ENCODE measurements around the gene OR10H4.
"Not testable (repeated sequence)": the region's sequence is repeated elsewhere in the genome, so short reads cannot be mapped to it uniquely, and the experiment has no call there.

Gene OR10H4

DNA sequence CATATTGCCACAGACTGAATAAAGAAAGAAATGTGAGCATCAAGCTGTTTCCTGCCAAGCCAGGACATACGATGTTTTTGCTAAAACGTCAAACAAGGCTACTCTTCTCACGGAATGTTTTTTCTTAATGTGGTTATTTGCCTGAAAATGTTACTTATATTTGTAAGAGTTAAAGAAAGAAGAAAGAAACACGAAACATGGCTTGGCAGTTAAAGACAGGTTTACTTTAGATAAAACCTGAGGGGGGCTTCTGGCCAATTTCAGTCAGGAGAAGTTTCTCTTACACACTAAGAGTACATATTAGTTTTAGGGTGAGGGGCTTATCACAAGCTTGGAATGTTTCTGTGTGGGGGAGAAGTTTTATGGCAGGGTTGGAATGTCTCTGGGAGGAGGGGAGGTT lies 4.4 kb upstream of the OR10H4 start:
- DNase-seq: no peak

GRCh38 chr19:15945301-15945700 lies 3.5 kb upstream of the OR10H4 start:
- no peak for DNase-seq

DNA sequence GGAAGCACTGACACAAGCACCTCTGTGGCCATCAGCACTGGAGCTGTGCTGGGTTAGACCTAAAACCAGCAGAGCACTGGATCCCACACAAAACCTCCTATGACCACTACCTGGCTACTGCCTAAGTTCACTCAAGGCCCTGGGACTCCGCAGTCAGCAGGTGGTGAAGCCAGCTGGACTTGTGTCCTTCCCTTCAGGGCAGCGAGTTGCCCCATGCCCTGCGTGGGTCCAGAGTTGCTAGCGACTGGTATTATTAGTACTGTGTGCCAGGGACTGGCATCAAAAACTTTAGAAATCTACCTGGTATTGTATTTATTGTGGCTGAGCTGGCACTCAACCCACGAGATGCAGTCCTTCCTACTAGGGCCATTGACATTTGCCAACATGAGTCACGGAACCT lies 6.0 kb downstream of the OR10H4 start:
- no peak for DNase-seq

DNA sequence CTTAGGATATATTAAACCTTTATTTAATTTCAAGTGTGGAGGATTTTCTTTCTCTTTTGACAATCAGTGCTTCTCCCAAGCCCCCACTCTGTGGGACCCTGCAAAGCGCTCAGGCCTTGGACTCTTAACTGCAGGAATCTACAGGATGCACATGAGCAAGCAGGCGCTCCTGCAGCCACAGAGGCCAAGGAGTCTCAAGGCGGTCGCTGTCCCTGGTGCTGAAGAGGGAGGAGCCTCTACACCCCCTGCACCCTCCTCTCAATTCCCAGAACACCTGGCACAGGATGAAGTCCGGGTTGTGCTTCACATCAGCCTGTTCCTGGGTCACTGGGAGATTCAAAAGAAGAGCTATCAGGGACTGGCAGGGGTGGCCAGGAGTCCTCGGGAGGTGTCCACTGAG lies 13.5 kb downstream of the OR10H4 start:
- no peak for DNase-seq

- DNase-seq: no peak
Measured at GRCh38 chr19:15964231-15964630, 15.4 kb downstream of the OR10H4 start.

- DNase-seq: no peak
Measured at GRCh38 chr19:15971224-15971780, 22.5 kb downstream of the OR10H4 start.

DNA sequence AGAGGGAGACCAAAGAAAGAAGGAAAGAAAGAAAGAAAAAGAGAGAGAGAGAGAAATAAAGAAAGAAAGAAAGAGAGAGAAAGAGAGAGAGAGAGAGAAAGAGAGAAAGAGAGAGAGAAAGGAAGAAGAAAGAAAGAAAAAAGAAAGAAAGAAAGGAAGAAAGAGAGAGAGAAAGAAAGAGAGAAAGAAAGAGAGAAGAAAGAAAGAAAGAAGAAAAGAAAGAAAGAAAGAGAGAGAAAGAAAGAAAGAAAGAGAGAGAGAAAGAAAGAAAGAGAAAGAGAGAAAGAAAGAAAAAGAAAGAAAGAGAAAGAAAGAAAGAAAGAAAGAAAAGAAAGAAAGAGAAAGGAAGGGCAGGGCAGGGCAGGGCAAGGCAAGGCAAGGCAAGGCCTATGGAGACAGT lies 23.2 kb downstream of the OR10H4 start:
- DNase-seq: not testable (repeated sequence)

- DNase-seq: no peak
Measured at GRCh38 chr19:15974856-15975255, 26.0 kb downstream of the OR10H4 start.

DNA sequence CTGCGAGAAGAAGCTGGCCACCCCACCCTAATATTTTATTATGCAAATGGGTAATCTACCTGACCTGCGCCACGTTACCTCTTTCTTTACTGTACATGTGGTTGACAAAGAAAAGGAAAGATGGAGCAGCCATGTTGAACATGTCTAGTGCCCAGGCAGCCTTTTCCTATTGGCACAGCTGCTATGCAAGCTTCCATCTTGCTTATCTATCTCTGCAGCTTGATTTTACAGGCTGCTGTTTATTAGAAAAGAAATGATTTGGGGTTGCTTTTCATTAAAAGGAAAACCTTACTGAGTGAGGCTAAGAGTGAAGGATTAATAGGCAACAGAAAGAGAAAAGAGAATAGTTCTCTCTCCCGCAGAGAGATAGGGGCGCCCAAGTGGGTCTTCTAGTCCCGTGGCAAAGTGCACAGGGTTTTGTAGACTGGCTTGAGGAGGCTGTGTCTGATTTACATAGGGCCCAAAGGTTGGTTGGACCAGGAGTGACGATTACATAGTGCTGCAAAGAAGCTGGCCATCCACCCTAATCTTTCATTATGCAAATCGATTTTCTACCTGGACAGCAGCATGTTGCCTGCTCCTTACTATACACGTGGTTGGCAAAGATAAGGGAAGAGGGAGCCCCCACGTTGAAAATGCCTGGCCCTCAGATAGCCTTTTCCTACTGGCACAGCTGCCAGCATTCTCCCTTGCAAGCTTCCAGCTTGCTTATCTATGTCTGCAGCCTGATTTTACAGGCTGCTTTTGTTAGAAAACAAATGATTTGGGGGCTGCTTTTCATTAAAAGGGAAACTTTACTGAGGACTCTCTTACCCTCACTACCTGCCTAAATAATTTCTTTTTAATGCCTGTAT lies 28.3 kb downstream of the OR10H4 start:
- no peak for DNase-seq

DNA sequence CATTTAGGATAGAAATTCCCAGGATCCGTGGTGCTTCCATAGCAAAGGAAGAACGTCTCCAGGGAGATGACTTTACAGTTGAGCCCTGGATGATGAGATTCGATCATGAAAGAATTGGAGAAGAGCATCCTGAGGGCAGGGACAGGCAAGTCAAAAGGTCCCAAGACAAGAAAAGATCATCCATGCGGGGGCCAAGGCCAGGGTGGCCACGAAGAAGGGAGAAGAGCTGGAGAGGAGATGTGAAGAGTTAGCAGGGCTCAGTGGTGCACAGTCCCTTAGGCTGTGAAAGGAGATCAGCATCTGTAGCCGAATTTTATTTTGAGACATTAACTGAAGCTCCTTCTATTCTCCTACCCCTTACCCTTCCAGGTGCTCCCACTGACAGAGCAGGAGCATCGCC lies 28.9 kb downstream of the OR10H4 start:
- DNase-seq: no peak

- no peak for DNase-seq
Measured at GRCh38 chr19:15979293-15979692, 30.5 kb downstream of the OR10H4 start.

DNA sequence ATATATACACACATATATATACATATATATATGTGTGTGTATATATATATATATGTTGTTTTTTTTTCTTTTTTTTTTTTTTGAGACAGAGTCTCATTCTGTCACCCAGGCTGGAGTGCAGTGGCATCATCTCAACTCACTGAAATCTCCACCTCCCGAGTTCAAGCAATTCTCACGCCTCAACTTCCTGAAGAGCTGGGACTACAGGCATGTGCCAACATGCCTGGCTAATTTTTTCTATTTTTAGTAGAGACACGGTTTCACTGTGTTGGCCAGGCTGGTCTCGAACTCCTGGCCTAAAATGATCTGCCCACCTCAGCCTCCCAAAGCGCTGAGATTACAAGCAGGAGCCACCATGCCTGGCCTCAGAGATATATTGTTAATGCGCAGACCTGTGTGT lies 37.0 kb downstream of the OR10H4 start:
- DNase-seq: not testable (repeated sequence)

- no peak for DNase-seq
Measured at GRCh38 chr19:15986701-15987100, 37.9 kb downstream of the OR10H4 start.

DNA sequence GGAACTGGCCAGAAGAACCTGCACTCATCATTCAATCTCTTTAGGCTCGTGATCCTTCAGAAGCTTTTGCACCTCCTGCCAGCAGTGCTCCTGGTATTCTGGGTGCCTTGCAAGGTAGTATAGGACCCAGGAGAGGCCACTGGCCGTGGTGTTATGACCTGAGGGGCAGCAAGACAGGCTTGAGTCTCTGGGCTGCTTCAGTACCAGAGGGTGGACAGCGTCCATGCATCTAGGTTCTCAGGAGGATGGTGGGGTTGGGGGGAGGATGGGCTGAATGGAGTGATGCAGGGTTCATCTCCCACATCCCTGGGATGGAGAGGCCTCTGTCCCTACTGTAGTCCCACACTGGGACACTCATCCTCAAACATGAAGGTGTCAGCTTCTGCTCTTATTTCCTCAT lies 41.1 kb downstream of the OR10H4 start:
- no peak for DNase-seq

DNA sequence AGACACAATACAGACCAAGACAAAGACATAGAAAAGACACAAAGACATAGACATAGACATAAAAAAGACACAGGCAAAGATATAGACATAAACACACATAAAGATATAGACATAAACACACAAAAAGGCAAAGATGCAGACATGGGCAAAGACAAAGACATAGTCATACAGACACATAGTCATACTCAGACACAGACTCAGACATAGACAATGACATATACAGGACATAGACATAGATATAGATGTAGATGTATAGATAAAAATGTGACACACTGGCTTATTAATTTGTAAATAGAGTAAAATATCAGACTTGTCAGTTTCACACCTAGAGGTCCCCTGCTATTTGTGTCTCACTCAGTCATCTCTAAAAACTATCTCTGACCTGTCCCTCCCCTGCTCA lies 42.8 kb downstream of the OR10H4 start:
- DNase-seq: no peak

GRCh38 chr19:15992014-15992413 lies 43.2 kb downstream of the OR10H4 start:
- no peak for DNase-seq

DNA sequence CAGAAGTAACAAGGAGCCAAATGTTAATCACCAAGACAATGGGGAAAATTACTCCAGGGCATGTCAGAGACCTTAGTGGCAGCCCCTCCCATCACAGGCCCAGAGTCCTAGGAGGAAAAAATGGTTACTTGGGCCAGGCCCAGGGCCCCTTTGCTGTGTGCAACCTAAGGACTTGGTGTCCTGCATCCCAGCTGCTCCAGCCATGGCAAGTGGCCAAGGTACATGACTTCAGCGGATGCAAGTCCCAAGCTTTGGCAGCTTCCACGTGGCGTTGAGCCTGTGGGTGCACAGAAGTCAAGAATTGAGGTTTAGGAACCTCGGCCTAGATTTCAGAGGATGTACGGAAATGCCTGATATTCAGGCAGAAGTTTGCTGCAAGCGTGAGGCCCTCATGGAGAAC lies 46.7 kb downstream of the OR10H4 start:
- DNase-seq: no peak

GRCh38 chr19:15998166-15998565 lies 49.4 kb downstream of the OR10H4 start:
- no peak for DNase-seq
